Choroid plexus epithelial cell (primary cell): ENCODE data around the gene EEF1AKMT2.
"Not testable (repeated sequence)": the region's sequence is repeated elsewhere in the genome, so short reads cannot be mapped to it uniquely, and the experiment has no call there.

Experiments
- DNase-seq: peaks from one replicate; pipeline ENCODE4 v3.0.0-alpha.2; 2010; ENCODE audit warnings: low read depth
- H3K4me3 ChIP-seq: 2 replicates; pipeline ENCODE4 v1.5.1; 2011; ENCODE audit warnings: low read depth, mild to moderate bottlenecking, control low read depth, low read length, moderate library complexity
- TF ChIP-seq, protein P1 (sequence below): conservative IDR thresholded peaks from 2 replicates; pipeline ENCODE4 v1.5.1; 2011; ENCODE audit warnings: low read depth, mild to moderate bottlenecking, control low read depth, inconsistent platforms, low read length, moderate library complexity

EEF1AKMT2 gene

DNA sequence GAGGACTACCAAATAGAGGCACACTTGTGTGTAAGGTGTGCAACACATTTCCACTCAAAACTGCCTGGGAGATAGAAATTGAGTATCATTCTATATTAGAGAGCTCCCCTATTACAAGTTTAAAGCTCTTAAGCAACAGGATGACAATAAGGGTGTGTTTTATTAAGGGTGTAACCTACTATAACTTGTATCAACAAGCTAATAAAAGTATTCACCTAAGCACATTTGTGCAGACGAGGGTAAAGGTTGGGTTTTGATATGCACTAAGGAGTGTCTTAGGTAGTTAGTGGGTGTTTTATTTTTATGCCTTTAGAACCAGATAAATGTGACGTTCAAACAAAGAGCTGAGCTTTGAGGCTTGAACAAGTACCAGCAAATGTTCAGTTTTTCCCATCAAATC, 44.7 kb downstream of the EEF1AKMT2 start:
- H3K4me3 ChIP-seq, result no peak overlapping the region
- TF ChIP-seq, protein P1, sequence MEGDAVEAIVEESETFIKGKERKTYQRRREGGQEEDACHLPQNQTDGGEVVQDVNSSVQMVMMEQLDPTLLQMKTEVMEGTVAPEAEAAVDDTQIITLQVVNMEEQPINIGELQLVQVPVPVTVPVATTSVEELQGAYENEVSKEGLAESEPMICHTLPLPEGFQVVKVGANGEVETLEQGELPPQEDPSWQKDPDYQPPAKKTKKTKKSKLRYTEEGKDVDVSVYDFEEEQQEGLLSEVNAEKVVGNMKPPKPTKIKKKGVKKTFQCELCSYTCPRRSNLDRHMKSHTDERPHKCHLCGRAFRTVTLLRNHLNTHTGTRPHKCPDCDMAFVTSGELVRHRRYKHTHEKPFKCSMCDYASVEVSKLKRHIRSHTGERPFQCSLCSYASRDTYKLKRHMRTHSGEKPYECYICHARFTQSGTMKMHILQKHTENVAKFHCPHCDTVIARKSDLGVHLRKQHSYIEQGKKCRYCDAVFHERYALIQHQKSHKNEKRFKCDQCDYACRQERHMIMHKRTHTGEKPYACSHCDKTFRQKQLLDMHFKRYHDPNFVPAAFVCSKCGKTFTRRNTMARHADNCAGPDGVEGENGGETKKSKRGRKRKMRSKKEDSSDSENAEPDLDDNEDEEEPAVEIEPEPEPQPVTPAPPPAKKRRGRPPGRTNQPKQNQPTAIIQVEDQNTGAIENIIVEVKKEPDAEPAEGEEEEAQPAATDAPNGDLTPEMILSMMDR, result no peak
- no peak for DNase-seq

DNA sequence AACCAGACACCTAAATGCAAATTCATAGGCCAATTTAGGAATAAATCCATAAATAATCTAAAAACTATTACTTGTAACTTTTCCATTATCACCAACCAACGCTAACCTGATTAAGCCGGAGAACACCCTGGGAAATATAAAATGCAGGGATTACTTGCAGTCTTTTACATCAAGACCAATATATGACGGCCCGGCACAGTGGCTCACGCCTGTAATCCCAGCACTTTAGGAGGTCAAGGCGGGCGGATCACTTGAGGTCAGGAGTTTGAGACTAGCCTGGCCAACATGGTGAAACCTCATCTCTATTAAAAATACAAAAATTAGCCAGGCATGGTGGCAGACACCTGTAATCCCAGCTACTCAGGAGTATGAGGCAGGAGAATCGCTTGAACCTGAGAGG, 45.2 kb downstream of the EEF1AKMT2 start:
- not testable (repeated sequence) for DNase-seq, H3K4me3 ChIP-seq

DNA sequence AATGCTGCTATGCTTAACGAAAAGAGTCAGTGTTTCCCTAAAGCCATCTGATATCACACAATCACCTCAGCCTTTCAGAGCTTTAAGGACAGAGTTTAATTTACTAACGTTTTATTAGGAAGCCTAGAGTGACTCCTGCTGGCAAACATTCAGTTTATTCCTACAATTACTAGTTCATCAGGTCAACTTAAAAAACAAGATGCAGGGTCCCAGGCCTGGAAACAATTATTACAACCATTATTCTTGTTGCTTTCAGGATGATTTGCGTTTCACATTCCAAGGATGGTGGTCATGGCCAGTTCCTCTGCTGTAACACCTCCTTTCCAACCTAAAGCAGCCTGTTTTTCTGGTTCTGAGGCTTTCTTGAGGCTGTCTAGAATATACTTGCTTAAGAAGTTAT, 46.0 kb downstream of the EEF1AKMT2 start:
- peak; percentile 79 for DNase-seq

DNA sequence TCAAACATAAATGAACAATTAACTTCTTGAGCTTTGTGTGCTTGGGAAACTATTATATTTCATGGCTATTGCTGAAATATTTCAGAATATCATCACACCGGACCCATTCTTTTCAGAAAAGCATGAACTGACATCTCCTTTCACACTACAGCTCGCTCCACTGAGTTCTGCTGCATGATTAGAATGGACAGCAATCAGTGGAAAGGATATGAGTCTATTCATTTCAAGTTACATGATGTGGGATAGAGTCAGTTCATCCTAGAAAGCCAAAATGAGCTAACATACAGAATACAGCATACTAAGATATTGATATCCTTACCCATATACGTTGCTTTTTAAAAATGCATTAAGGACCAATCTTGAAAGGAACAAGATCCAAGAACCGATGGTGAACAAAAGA, 46.4 kb downstream of the EEF1AKMT2 start:
- TF ChIP-seq, protein P1, result no peak
- H3K4me3 ChIP-seq, result no peak overlapping the region
- DNase-seq, result no peak

More for the DNA sequence above, 46.0 kb downstream of the EEF1AKMT2 start:
- no peak overlapping the region for H3K4me3 ChIP-seq
- TF ChIP-seq, protein P1, result peak; percentile 52

DNA sequence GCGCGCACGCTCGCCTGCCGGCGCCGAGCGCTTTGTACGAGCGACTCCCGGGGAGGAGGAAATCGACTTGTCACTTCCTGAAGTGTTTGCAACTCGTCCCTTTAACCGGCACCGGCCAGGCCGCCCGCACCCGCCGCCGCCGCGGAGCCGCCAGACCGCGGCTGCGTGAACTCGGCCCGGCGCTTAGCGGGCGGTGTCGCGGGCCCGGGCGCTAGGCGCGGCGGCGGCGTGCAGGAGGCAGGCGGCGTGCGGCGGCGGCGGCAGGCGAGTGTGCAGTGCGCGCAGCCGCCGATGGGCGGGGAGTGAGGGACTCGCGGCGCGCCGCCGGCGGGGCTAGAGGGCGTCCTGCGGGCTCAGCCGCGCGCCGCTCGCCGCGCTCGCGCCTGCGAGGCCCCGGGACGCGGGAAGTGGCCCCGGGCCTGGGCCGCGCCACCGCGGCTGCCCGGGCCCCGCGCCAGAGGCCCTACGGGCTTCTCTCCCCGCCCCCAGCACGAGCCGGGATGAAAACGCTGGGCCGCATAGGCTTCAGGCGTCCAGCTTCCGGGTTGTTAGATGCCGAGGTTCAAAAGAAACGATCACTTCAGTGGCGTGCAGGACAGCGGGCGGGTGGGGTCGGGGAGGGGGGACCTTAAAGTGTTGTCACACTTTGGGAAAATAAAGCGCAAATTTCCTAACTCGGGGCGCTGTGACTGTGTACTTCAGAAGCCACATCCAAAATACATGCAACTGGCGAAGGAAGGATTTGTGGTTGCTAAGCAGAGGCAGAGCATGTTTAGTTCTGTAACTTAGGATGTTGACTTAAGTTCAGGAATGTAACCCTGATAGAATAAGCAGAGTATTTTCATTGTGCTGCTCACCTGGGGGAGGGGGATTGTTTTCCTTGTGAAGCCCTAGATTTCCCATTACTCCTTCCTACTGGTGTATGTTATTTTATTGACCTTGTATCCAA, 47.3 kb downstream of the EEF1AKMT2 start, which contains the start of gene FAM53B:
FAM53B (minus strand) TSS at position 277 of the 949 bp plus-strand sequence. CDS start 37,665 bp downstream, outside the sequence.
- peak within 1 kb of the TSS; percentile 70 for H3K4me3 ChIP-seq
- peak; percentile 88 for DNase-seq
- TF ChIP-seq, protein P1, result no peak

DNA sequence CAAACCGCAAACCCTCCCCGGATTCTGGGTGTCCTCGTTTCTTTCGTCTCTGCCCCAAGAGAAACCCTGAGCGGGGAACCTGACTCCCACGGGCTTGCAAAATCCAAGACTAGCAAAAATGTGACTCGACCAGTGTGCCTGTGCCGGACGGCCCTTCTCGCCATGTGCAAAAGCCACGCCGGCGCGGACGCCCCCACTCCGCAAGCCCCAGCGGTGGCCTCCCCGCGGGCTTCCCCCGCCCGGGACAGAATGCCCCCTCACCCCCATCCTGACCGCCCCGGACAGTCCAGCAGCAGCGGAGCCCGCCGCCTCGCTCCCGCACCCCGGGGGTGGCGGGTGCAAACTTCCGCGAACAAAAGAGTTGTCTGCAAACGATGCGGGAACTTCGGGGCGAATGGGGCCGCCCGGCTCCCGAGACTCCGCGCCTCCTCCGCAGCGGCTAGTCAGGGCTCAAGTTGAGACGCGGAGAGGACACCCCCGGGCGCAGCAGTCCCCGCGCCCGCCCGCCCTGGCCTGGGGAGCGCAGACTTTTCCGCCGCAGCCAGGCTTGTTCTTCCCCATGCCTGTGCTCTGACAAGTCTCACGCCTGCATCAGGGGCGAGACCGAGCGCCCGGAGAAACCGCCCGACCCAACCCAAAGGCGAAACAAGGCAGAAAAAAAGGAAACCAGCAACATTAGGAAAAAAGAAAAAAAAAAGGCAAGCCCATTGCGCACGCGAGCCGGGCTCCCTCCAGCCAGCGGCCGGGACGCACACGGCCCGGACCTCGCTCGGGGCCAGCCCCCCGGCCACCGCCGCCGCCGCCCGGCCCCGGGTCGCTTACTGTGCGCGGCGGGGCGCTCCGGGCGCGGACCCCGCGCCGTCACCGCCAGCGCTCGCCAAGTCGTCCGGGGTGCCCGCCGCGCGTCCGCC, 48.2 kb downstream of the EEF1AKMT2 start:
- peak; percentile 34 for DNase-seq
- TF ChIP-seq, protein P1, result no peak
- peak overlapping the region; percentile 70 for H3K4me3 ChIP-seq
